Measurements from ENCODE around the gene KCNJ16. TPM values are rescaled to one million over a fixed set of nuclear protein-coding genes. Genes with fewer than 3 reads are reported as not detected.

KCNJ16 gene
- polyA plus RNA-seq, 1 experiment: not detected

- no peaks in the 10 kb centered on the region for H3K9me3 ChIP-seq (ENCODE audit: control insufficient read depth, insufficient read depth, low read length)
- no peak overlapping the region; the same call in 1 of the 2 replicates for H3K4me3 ChIP-seq (ENCODE audit: low read depth, low read length)
- no peaks in the 10 kb centered on the region for H3K27me3 ChIP-seq (ENCODE audit: control insufficient read depth, insufficient read depth, low read length)
- no peak for TF ChIP-seq CTCF (IDR thresholded peaks at IDR 0.05; ENCODE audit: low read depth, low read length)
- no peak overlapping the region for H3K27ac ChIP-seq (ENCODE audit: low read depth, low read length)
- CTCF ChIA-PET: interaction anchor here (2.3 kb wide), 1 partner anchor 485 kb away, joined by 5 read pairs; no protein-coding TSS in a partner anchor
- POLR2A ChIA-PET: no interaction called here
- no peak for DNase-seq (ENCODE audit: low read depth, low spot score)
Measured at GRCh38 chr17:70053241-70054234, 21.5 kb upstream of the KCNJ16 start.

- POLR2A ChIA-PET: no interaction called here
- Histone ChIP-seq H3K27ac (ENCODE audit: low read depth, low read length) (no peak overlapping the region), H3K4me3 (ENCODE audit: low read depth, low read length) (no peak overlapping the region), H3K9me3 (ENCODE audit: control insufficient read depth, insufficient read depth, low read length) (no peaks in the 10 kb centered on the region), H3K27me3 (ENCODE audit: control insufficient read depth, insufficient read depth, low read length) (no peaks in the 10 kb centered on the region)
- DNase-seq (ENCODE audit: low read depth, low spot score): no peak
- no peak for TF ChIP-seq CTCF (IDR thresholded peaks at IDR 0.05; ENCODE audit: low read depth, low read length)
- CTCF ChIA-PET: interaction anchor here (1.1 to 2.3 kb wide), 2 partner anchors 486 to 530 kb away, joined by 3 to 5 read pairs; no protein-coding TSS in a partner anchor
Measured at GRCh38 chr17:70055000-70055399, 20.0 kb upstream of the KCNJ16 start.

GRCh38 chr17:70059071-70059470, 16.0 kb upstream of the KCNJ16 start:
- POLR2A ChIA-PET: no interaction called here
- H3K27ac ChIP-seq (ENCODE audit: low read depth, low read length): no peak overlapping the region
- CTCF ChIA-PET: interaction anchor here (0.6 kb wide), 1 partner anchor 174 kb away, joined by 3 read pairs; no protein-coding TSS in a partner anchor
- DNase-seq (ENCODE audit: low read depth, low spot score): no peak
- no peaks in the 10 kb centered on the region for H3K27me3 ChIP-seq (ENCODE audit: control insufficient read depth, insufficient read depth, low read length)
- no peak for TF ChIP-seq CTCF (IDR thresholded peaks at IDR 0.05; ENCODE audit: low read depth, low read length)
- no peak overlapping the region for H3K4me3 ChIP-seq (ENCODE audit: low read depth, low read length)
- H3K9me3 ChIP-seq (ENCODE audit: control insufficient read depth, insufficient read depth, low read length): no peaks in the 10 kb centered on the region

- H3K9me3 ChIP-seq (ENCODE audit: control insufficient read depth, insufficient read depth, low read length): no peaks in the 10 kb centered on the region
- no peak overlapping the region for H3K4me3 ChIP-seq (ENCODE audit: low read depth, low read length)
- no peak overlapping the region for H3K27ac ChIP-seq (ENCODE audit: low read depth, low read length)
- CTCF ChIA-PET: no interaction called here
- POLR2A ChIA-PET: interaction anchor here (0.7 kb wide), 1 partner anchor 12 kb away, joined by 3 read pairs; no protein-coding TSS in a partner anchor
- no peaks in the 10 kb centered on the region for H3K27me3 ChIP-seq (ENCODE audit: control insufficient read depth, insufficient read depth, low read length)
- no peak for TF ChIP-seq CTCF (IDR thresholded peaks at IDR 0.05; ENCODE audit: low read depth, low read length)
- DNase-seq (ENCODE audit: low read depth, low spot score): no peak
Measured at GRCh38 chr17:70059649-70060048, 15.4 kb upstream of the KCNJ16 start.

GRCh38 chr17:70060415-70060814, 14.6 kb upstream of the KCNJ16 start:
- DNase-seq (ENCODE audit: low read depth, low spot score): peak; percentile 10
- no peak overlapping the region for H3K4me3 ChIP-seq (ENCODE audit: low read depth, low read length)
- H3K27ac ChIP-seq (ENCODE audit: low read depth, low read length): no peak overlapping the region
- CTCF ChIA-PET: interaction anchor here (0.6 kb wide), 1 partner anchor 57 kb away, joined by 3 read pairs; no protein-coding TSS in a partner anchor
- POLR2A ChIA-PET: no interaction called here
- H3K9me3 ChIP-seq (ENCODE audit: control insufficient read depth, insufficient read depth, low read length): no peaks in the 10 kb centered on the region
- TF ChIP-seq CTCF (IDR thresholded peaks at IDR 0.05; ENCODE audit: low read depth, low read length): no peak
- H3K27me3 ChIP-seq (ENCODE audit: control insufficient read depth, insufficient read depth, low read length): no peaks in the 10 kb centered on the region
